ENCODE measurements around the gene ADAM12. TPM values are rescaled to one million over a fixed set of nuclear protein-coding genes. Genes with fewer than 3 reads are reported as not detected.

Gene ADAM12
- total RNA-seq, 1 donor from 2014 or later, result 0.98 TPM

DNA sequence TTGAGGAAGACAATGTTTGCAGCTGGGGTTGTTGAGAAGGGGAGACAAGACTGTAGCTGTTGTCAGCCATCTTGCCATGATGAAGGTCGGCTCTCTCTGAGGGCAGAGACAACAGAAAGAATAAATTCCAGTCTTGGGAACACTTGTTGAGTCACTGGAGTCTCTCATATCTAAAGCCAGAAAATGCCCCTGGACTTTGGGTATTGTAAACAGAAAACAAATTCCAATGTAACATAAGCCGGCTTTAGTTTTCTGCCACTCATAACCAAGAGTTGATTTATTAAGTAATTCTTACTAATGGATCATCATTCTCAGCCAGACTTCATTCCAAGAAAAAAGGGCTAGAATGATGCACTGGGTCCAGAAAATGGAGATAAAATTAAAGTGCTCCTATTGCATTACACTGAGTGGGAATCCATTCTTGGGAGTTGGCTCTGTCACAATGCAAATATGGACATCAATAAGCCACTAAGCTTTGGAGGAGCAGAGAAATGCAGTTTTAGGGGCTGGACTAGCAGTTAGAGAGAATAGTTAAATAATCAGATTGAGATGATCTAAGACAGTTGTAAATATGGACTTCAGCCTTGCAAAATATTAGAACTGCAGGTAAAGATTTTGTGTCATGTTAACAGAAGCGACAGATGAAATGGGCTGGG, 78.9 kb downstream of the ADAM12 start:
- no peak overlapping the region for H3K4me3 ChIP-seq
- H3K27ac ChIP-seq, result no peak overlapping the region
- no peaks in the 10 kb centered on the region for H3K4me1 ChIP-seq
- no peaks in the 10 kb centered on the region for H3K9me3 ChIP-seq
- no peak for ATAC-seq
- H3K36me3 ChIP-seq, result no peaks in the 10 kb centered on the region
- intact Hi-C loops (cut with DNase I), result no loop called here
- H3K27me3 ChIP-seq, result no peaks in the 10 kb centered on the region
- TF ChIP-seq, protein P1, sequence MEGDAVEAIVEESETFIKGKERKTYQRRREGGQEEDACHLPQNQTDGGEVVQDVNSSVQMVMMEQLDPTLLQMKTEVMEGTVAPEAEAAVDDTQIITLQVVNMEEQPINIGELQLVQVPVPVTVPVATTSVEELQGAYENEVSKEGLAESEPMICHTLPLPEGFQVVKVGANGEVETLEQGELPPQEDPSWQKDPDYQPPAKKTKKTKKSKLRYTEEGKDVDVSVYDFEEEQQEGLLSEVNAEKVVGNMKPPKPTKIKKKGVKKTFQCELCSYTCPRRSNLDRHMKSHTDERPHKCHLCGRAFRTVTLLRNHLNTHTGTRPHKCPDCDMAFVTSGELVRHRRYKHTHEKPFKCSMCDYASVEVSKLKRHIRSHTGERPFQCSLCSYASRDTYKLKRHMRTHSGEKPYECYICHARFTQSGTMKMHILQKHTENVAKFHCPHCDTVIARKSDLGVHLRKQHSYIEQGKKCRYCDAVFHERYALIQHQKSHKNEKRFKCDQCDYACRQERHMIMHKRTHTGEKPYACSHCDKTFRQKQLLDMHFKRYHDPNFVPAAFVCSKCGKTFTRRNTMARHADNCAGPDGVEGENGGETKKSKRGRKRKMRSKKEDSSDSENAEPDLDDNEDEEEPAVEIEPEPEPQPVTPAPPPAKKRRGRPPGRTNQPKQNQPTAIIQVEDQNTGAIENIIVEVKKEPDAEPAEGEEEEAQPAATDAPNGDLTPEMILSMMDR (IDR thresholded peaks at IDR 0.05), result no peak
- no peak for DNase-seq

DNA sequence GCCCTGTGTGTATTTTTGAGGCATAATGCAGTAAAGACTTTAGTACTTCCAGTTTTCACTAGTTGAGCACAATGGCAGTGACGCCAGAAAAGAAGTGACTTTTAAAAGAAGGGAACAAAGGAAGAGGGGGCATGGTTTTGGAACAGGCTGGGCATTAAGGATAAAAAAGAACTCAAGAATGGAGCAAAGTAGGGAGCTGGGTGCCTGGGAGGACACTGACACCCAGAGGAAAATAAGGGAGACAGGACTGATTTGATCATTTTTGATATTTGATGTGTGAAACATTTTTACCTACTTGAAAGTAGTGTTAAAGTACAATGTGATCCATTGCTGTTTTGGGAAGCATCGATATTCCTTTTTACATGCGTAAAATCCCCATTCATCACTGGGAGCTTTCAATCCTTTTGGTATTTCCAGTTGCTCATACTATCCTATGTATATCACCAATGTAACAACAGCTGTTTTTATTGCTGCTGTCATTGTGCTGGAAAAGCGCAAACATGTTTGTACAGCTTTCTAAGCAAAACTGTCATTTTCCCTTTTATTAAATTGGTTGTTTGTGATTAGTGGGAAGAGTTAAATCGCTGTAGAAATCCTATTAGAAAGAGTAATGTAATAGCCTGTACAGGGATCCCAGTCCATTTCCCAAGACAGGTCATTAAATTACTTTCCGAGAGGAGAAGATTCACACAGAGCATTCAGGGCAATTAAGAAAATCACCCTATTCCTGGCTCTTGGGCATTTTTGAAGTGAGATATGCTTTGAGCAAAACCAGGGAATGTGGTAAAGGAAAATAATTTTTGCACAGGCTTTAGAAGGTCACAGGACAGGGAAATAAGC, 85.2 kb downstream of the ADAM12 start:
- intact Hi-C loops (cut with DNase I), result no loop called here

DNA sequence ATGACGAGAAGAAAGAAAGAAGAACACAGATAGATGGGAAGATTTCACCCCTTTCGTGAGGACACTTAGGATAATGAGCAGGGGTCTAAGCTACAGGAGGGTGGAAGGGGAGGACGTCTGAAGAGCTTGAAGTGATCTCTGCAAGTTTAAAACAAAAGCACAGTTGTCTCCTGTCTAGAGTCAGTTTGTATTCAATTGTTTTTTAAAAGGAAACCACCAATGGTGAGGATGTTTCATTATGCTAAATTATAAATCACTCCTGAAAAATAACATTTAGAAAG, 85.9 kb downstream of the ADAM12 start:
- ATAC-seq (no peak), DNase-seq (no peak)

More for the DNA sequence above, 85.2 kb downstream of the ADAM12 start:
- H3K36me3 ChIP-seq, result no peaks in the 10 kb centered on the region
- TF ChIP-seq, protein P1 (IDR thresholded peaks at IDR 0.05), result peak; percentile 15
- H3K27me3 ChIP-seq, result no peaks in the 10 kb centered on the region
- ATAC-seq (no peak), DNase-seq (no peak)
- H3K4me3 ChIP-seq, result no peak overlapping the region
- no peaks in the 10 kb centered on the region for H3K4me1 ChIP-seq
- no peaks in the 10 kb centered on the region for H3K9me3 ChIP-seq
- no peak overlapping the region for H3K27ac ChIP-seq

DNA sequence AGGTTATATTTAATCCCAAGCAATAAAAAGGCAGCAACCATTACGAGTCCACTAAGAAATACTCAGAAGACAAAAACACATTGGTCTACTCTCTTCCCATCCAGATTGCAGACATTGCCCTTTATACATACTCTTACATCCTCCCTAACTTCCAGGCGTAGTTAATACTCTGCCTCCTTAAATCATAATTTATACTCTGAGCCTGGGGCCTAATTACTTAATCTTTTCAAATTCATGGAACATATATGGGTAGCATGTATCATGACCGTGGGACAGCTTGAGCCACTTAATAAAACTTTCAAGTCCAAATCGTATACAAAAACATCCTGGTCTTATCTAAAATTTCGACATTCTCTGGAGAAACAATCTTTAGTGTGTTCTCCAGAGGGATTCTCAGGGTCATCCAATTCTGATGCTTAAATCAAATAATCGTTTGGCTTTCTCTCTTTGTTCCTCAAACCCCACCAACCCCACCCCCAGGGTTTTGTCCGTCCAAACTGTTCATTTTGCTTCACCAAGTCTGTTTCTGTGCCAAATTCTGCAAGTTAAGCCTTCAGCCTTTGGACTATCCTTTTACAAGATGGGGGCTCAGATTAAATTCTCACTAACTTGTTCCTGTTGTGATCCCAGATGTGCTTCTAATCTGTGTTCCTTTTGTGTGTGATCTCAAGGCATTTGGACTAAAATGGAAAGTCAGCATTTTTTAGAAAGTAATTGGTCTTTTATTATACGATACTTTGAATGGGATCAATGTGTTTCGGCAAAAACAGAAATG, 86.4 kb downstream of the ADAM12 start:
- Histone ChIP-seq H3K4me1 (no peaks in the 10 kb centered on the region), H3K36me3 (no peaks in the 10 kb centered on the region), H3K27ac (no peak overlapping the region), H3K27me3 (no peaks in the 10 kb centered on the region), H3K4me3 (no peak overlapping the region), H3K9me3 (no peaks in the 10 kb centered on the region)
- no peak for ATAC-seq
- intact Hi-C loops (cut with DNase I), result no loop called here
- TF ChIP-seq, protein P1 (IDR thresholded peaks at IDR 0.05), result no peak
- DNase-seq, result no peak

More for the DNA sequence above, 85.9 kb downstream of the ADAM12 start:
- Histone ChIP-seq H3K27me3 (no peaks in the 10 kb centered on the region), H3K27ac (no peak overlapping the region), H3K4me1 (no peaks in the 10 kb centered on the region), H3K4me3 (no peak overlapping the region), H3K36me3 (no peaks in the 10 kb centered on the region), H3K9me3 (no peaks in the 10 kb centered on the region)
- TF ChIP-seq, protein P1 (IDR thresholded peaks at IDR 0.05), result no peak
- intact Hi-C loops (cut with DNase I), result no loop called here

DNA sequence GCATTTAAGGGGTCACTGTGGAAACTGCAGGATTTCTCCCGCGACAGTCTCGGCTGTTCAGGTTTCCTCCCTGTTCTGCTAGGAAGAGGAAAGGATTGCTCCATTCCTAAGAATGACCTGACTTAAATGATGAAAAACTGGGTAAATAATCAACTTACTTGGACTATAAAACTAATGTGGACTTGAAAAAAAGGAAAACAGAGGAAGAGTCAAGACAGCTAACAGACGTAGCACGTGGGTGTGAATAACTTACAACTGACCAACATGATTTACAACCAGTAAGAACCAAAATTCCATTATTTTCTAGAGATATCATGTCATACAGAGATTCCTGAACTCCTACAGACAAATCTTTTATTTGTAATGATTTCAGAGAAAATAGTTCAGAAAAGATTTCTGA, 93.8 kb downstream of the ADAM12 start:
- H3K27ac ChIP-seq, result no peak overlapping the region
- intact Hi-C loops (cut with DNase I), result no loop called here
- ATAC-seq (no peak), DNase-seq (no peak)
- H3K4me1 ChIP-seq, result no peaks in the 10 kb centered on the region
- no peaks in the 10 kb centered on the region for H3K9me3 ChIP-seq
- TF ChIP-seq, protein P1 (IDR thresholded peaks at IDR 0.05), result no peak
- no peak overlapping the region for H3K4me3 ChIP-seq
- no peaks in the 10 kb centered on the region for H3K27me3 ChIP-seq
- H3K36me3 ChIP-seq, result no peaks in the 10 kb centered on the region

Data from upper lobe of right lung (tissue), 1 donor.